Mesodermal cell (in vitro differentiated cells): ENCODE results near the gene CMTM2.

ENCODE experiments used
- H3K27ac ChIP-seq: 2 replicates; pipeline ENCODE4 v1.7.0; 2013; ENCODE audit warnings: mild to moderate bottlenecking, low read depth, low read length, moderate library complexity; ENCODE audit not compliant: severe bottlenecking
- H3K36me3 ChIP-seq: 2 replicates; pipeline ENCODE4 v1.7.1; 2013; ENCODE audit warnings: mild to moderate bottlenecking, low read length, moderate library complexity; ENCODE audit not compliant: control insufficient read depth, insufficient read depth
- H3K4me1 ChIP-seq: one replicate; pipeline ENCODE4 v1.7.1; 2013; ENCODE audit warnings: mild to moderate bottlenecking, low read length; ENCODE audit not compliant: insufficient read depth, control insufficient read depth, poor library complexity, severe bottlenecking
- H3K4me3 ChIP-seq: 2 replicates; pipeline ENCODE4 v1.7.0; 2013; ENCODE audit warnings: low read length, control low read depth, mild to moderate bottlenecking; ENCODE audit not compliant: insufficient read depth, poor library complexity, severe bottlenecking; ENCODE audit errors: extremely low read depth
- H3K9me3 ChIP-seq: 2 replicates; pipeline ENCODE4 v1.7.1; 2013; ENCODE audit warnings: mild to moderate bottlenecking, low read length, moderate library complexity; ENCODE audit not compliant: control insufficient read depth
- WGBS, 2 experiments: methylation state at CpG; one replicate each; pipeline ENCODE4 v1.1.5; 2013; ENCODE audit warnings: missing lambda C conversion rate in 2 of 2; ENCODE audit not compliant: insufficient coverage in 2 of 2; 5-methylcytosine and 5-hydroxymethylcytosine counted together

CMTM2 gene

GRCh38 chr16:66637806-66638205, 58.5 kb downstream of the CMTM2 start:
- Histone ChIP-seq H3K9me3 (no peaks in the 10 kb centered on the region), H3K4me3 (no peak overlapping the region), H3K27ac (no peak overlapping the region), H3K4me1 (no peaks in the 10 kb centered on the region), H3K36me3 (no peaks in the 10 kb centered on the region)
- 92 to 96% methylated on average over 2 to 3 of the region's 3 CpGs for WGBS, 2 experiments
